ENCODE results near the gene DHRS11.
"Not testable (repeated sequence)": the region's sequence is repeated elsewhere in the genome, so short reads cannot be mapped to it uniquely, and the experiment has no call there.

The DHRS11 gene

GRCh38 chr17:36594626-36595401, 3.1 kb downstream of the DHRS11 start:
- DNase-seq, result no peak

- DNase-seq, result no peak
These were observed 5.5 kb downstream of the DHRS11 start for GRCh38 chr17:36597226-36597625.

GRCh38 chr17:36597866-36598777, 6.4 kb downstream of the DHRS11 start:
- no peak for DNase-seq

- DNase-seq, result no peak
These were observed 7.3 kb downstream of the DHRS11 start for GRCh38 chr17:36598951-36599401.

- DNase-seq, result no peak
These were observed 8.0 kb downstream of the DHRS11 start for GRCh38 chr17:36599546-36600250.

GRCh38 chr17:36600465-36600864, 8.8 kb downstream of the DHRS11 start:
- no peak for DNase-seq

GRCh38 chr17:36600936-36601302, 9.2 kb downstream of the DHRS11 start:
- DNase-seq, result no peak

GRCh38 chr17:36601303-36602029, 9.8 kb downstream of the DHRS11 start, which contains the start of gene MRM1:
MRM1 (plus strand) TSS chr17:36601583; CDS start chr17:36601811, 228 bp downstream.
- DNase-seq, result peak; percentile 93

GRCh38 chr17:36602030-36602748, 10.5 kb downstream of the DHRS11 start:
- DNase-seq, result no peak

GRCh38 chr17:36602924-36603384, 11.3 kb downstream of the DHRS11 start:
- no peak for DNase-seq

- not testable (repeated sequence) for DNase-seq
These were observed 13.3 kb downstream of the DHRS11 start for GRCh38 chr17:36605028-36605427.

- no peak for DNase-seq
These were observed 16.6 kb downstream of the DHRS11 start for GRCh38 chr17:36608280-36608679.

GRCh38 chr17:36608794-36609497, 17.3 kb downstream of the DHRS11 start:
- no peak for DNase-seq

GRCh38 chr17:36609498-36609862, 17.8 kb downstream of the DHRS11 start:
- DNase-seq, result no peak

- no peak for DNase-seq
These were observed 18.8 kb downstream of the DHRS11 start for GRCh38 chr17:36610474-36610873.

- DNase-seq, result no peak
These were observed 19.8 kb downstream of the DHRS11 start for GRCh38 chr17:36611345-36612072.

- DNase-seq, result no peak
These were observed 20.6 kb downstream of the DHRS11 start for GRCh38 chr17:36612323-36612722.

- no peak for DNase-seq
These were observed 21.5 kb downstream of the DHRS11 start for GRCh38 chr17:36613155-36613554.

- DNase-seq, result no peak
These were observed 22.4 kb downstream of the DHRS11 start for GRCh38 chr17:36614081-36614480.

GRCh38 chr17:36614933-36615332, 23.3 kb downstream of the DHRS11 start:
- no peak for DNase-seq
